ENCODE data around the gene C7. TPM values are rescaled to one million over a fixed set of nuclear protein-coding genes. Genes with fewer than 3 reads are reported as not detected.

Gene C7
- total RNA-seq, 1 donor from 2014 or later = not detected

DNA sequence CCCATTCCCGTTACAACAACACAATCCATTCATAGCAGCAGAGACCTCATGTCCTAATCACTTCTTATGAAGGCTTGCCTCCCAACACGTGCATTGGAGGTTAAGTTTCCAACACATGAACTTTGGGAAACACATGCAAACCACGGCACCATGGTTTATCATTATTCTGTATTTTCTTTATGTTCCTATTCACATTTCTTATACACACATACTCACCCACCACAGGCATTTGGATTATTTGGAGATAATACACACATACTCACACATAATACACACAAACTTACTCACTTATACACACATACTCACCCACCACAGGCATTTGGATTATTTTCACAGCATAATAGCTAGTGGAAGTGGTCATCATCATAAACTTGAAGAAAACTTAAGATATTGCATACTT, 75.6 kb downstream of the C7 start:
- Mint-ChIP-seq H3K9me3 (ENCODE audit: unreplicated experiment) (peaks cover 6% of the 10 kb centered on the region), H3K27me3 (ENCODE audit: unreplicated experiment) (peaks cover 6% of the 10 kb centered on the region)
- DNase-seq (ENCODE audit: extremely low spot score, unreplicated experiment) = no peak

DNA sequence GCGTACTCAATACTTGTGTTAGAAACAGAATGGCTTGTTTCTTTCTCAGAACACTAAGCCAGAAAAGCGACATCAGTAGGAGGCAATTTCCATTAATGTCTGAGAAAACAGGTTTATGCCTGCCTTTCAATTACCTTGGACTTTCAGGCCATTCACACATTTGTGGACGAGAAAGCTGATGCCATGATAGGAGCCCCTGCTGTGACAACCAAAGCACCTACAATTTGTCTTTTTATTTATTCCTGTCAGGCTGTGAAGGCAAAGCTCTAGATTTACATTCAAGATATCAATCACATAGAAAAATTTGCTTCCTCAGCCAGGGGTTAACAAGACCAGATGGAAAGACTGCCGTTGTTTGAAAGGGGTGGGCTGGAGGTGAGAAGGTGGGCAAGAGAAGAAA, 76.2 kb downstream of the C7 start:
- Mint-ChIP-seq H3K27me3 (ENCODE audit: unreplicated experiment) (peaks cover 6% of the 10 kb centered on the region), H3K9me3 (ENCODE audit: unreplicated experiment) (peaks cover 6% of the 10 kb centered on the region), H3K4me3 (ENCODE audit: unreplicated experiment) (no peak overlapping the region), H3K36me3 (ENCODE audit: unreplicated experiment) (no peaks in the 10 kb centered on the region), H3K4me1 (ENCODE audit: unreplicated experiment) (no peaks in the 10 kb centered on the region), H3K27ac (ENCODE audit: unreplicated experiment) (no peak overlapping the region)
- TF ChIP-seq, protein P1, sequence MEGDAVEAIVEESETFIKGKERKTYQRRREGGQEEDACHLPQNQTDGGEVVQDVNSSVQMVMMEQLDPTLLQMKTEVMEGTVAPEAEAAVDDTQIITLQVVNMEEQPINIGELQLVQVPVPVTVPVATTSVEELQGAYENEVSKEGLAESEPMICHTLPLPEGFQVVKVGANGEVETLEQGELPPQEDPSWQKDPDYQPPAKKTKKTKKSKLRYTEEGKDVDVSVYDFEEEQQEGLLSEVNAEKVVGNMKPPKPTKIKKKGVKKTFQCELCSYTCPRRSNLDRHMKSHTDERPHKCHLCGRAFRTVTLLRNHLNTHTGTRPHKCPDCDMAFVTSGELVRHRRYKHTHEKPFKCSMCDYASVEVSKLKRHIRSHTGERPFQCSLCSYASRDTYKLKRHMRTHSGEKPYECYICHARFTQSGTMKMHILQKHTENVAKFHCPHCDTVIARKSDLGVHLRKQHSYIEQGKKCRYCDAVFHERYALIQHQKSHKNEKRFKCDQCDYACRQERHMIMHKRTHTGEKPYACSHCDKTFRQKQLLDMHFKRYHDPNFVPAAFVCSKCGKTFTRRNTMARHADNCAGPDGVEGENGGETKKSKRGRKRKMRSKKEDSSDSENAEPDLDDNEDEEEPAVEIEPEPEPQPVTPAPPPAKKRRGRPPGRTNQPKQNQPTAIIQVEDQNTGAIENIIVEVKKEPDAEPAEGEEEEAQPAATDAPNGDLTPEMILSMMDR (IDR thresholded peaks at IDR 0.05) = no peak
- no peak for DNase-seq (ENCODE audit: extremely low spot score, unreplicated experiment)

More for the DNA sequence above, 75.6 kb downstream of the C7 start:
- no peak overlapping the region for H3K27ac Mint-ChIP-seq (ENCODE audit: unreplicated experiment)
- TF ChIP-seq, protein P1 (IDR thresholded peaks at IDR 0.05) = no peak
- no peak overlapping the region for H3K4me3 Mint-ChIP-seq (ENCODE audit: unreplicated experiment)
- H3K36me3 Mint-ChIP-seq (ENCODE audit: unreplicated experiment) = no peaks in the 10 kb centered on the region
- H3K4me1 Mint-ChIP-seq (ENCODE audit: unreplicated experiment) = no peaks in the 10 kb centered on the region

DNA sequence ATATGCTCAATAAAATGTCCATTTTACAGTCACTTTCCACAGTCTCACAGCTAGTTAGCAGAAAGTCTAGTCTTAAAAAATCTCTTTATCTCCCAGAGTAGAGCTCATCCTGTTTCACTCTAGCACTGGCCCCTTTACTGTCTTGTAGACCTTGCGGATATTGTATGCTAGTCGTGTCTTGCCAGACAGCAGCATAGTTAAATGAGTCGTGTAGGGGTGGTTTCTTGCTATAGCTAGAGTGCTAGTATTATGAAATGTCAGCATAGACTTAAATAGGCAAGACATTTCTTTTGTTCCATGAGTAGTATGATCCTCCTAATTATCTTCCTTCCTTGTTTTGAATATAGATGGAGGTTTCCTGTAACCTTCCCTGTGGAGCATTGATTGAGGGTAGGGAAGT, 77.4 kb downstream of the C7 start:
- Mint-ChIP-seq H3K4me3 (ENCODE audit: unreplicated experiment) (no peak overlapping the region), H3K9me3 (ENCODE audit: unreplicated experiment) (peaks cover 6% of the 10 kb centered on the region), H3K27me3 (ENCODE audit: unreplicated experiment) (peaks cover 2% of the 10 kb centered on the region), H3K27ac (ENCODE audit: unreplicated experiment) (no peak overlapping the region), H3K4me1 (ENCODE audit: unreplicated experiment) (no peaks in the 10 kb centered on the region), H3K36me3 (ENCODE audit: unreplicated experiment) (no peaks in the 10 kb centered on the region)
- TF ChIP-seq, protein P1 (IDR thresholded peaks at IDR 0.05) = no peak
- no peak for DNase-seq (ENCODE audit: extremely low spot score, unreplicated experiment)

DNA sequence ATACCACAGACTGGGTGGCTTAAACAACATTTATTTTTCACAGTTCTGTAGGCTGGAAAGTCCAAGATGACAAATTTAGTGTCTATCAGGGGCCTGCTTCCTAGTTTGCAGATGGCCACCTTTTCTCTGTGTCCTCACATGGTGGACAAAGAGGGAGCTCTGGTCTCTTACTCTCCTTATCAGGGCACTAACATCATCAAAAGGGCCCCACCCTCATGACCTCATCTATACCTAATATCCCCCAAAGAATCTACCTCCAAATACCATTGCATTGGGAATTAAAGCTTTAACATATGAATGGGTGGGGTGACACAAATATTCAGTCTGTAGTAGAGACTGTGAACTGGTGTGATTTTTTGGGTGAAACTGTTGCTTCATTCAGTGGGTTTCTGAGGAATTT, 78.1 kb downstream of the C7 start:
- no peak overlapping the region for H3K4me3 Mint-ChIP-seq (ENCODE audit: unreplicated experiment)
- TF ChIP-seq, protein P1 (IDR thresholded peaks at IDR 0.05) = no peak
- H3K4me1 Mint-ChIP-seq (ENCODE audit: unreplicated experiment) = no peaks in the 10 kb centered on the region
- H3K36me3 Mint-ChIP-seq (ENCODE audit: unreplicated experiment) = no peaks in the 10 kb centered on the region
- H3K27ac Mint-ChIP-seq (ENCODE audit: unreplicated experiment) = no peak overlapping the region
- no peak for DNase-seq (ENCODE audit: extremely low spot score, unreplicated experiment)
- peaks cover 2% of the 10 kb centered on the region for H3K27me3 Mint-ChIP-seq (ENCODE audit: unreplicated experiment)
- peaks cover 6% of the 10 kb centered on the region for H3K9me3 Mint-ChIP-seq (ENCODE audit: unreplicated experiment)

DNA sequence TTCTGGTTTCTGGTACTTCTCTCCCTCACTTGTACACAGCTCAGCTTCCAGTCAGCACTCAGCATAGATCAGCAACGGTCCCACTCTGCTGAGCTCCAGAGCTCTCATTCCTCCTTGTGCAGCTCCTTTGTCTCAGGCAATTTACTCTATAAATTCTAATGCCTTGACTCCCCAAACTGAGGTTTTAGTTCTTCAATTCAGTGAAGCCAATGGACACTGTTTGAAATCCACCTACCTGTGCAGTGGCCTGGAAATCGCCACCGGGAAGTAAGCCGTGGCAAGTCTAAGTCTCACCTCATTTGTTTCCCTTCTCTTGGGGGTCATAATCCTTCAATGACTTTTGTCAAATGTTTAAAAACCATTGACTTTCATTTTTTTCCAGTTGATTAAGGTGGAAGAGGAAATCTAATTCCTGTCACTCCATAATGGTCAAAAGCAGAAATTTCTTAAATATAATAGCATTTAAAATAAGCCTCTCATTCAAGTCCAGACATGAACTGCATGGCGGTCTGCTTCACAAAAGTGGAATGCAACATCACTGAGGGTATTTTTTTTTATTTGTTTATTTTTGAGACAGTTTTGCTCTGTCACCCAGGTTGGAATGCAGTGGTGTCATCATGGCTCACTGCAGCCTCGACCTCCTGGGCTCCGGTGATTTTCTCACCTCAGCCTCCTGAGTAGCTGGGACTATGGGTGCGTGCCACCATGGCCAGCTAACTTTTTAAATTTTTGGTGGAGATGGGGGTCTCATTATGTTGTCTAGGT, 79.6 kb downstream of the C7 start:
- H3K4me3 Mint-ChIP-seq (ENCODE audit: unreplicated experiment) = no peak overlapping the region
- H3K27ac Mint-ChIP-seq (ENCODE audit: unreplicated experiment) = no peak overlapping the region
- no peaks in the 10 kb centered on the region for H3K27me3 Mint-ChIP-seq (ENCODE audit: unreplicated experiment)
- no peaks in the 10 kb centered on the region for H3K36me3 Mint-ChIP-seq (ENCODE audit: unreplicated experiment)
- H3K9me3 Mint-ChIP-seq (ENCODE audit: unreplicated experiment) = peaks cover 6% of the 10 kb centered on the region
- TF ChIP-seq, protein P1 (IDR thresholded peaks at IDR 0.05) = no peak
- no peaks in the 10 kb centered on the region for H3K4me1 Mint-ChIP-seq (ENCODE audit: unreplicated experiment)
- no peak for DNase-seq (ENCODE audit: extremely low spot score, unreplicated experiment)
